ENCODE results near the gene OLFM2. TPM values are rescaled to one million over a fixed set of nuclear protein-coding genes. Genes with fewer than 3 reads are reported as not detected.
A peak's percentile ranks its signal among the peaks of the same experiment; 100 is the strongest.

Gene OLFM2
- total RNA-seq, 1 experiment from 2014 or later, result 1.4 TPM

DNA sequence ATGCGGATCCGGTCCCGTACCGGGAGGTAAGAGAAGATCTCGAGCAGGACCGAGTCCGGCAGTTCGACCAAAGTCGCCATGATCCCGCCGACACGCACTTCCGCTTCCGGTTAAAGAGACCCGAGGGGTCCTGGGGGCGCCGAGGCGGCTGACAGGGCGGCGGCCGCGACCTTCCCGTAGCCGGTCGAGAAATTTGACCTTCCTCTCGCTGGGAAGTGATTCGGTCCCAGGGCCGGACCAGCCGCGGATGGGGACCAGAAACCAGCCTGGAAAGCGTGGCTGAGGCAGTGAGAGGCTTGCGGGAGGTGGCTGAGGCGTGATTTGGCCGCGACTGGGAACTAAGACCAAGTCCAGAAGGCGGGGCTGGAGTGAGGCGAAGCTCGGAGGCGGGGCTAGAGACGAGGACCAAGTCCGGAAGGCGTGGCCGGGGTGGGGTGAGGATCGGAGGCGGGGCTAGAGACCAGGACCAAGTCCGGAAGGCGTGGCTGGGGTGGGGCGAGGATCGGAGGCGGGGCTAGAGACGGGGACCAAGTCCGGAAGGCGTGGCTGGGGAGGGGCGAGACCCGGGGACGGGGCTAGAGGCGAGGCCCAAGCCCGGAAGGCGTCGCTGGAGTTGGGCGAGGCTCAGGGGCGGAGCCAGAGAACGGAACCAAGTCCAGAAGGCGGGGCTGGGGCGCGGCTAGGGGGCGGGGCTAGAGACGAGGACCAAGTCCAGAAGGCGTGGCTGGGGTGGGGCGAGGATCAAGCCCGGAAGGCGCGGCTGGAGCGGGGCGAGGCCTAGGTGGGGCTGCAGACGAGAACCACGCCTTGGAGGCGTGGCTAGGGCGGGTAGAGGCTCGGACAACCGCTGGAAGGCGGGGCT, 117.3 kb downstream of the OLFM2 start, which contains the start of gene FBXL12:
FBXL12 (minus strand) TSS at position 346 of the 862 bp plus-strand sequence; CDS start at position 80, 266 bp downstream.
- in situ Hi-C loops (cut with HindIII; ENCODE audit: low pct_unique_long_range_greater_than_20kb, low sequenced_read_pairs), result no loop called here
- DNase-seq (ENCODE audit: low read depth), result peak; percentile 92

DNA sequence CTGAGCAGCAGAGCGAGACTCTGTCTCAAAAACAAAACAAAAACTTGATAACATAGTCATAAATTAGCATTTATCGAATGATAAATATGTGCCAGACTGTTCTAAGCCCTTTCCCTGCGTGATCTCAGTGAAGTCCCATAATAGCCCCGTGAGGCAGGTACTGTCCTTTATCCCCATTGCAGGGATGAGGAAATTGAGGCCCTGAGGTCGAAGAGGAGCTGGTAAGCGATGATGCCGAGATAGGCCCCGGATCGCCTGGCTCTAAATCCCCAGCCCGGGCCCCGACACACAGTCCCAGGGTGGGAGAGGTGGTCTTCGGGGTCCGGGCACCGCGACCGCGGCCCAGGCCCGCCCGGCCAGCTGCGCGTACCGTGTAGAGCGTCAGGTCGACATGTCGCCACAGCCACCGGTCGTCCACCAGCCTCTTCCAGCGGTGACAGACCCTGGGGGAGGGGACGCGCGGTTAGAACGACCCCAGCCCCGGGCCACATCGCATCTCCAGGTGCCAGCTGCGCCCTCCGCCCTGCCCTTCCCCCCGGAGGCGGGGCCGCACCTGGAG, 118.1 kb downstream of the OLFM2 start:
- in situ Hi-C loops (cut with HindIII; ENCODE audit: low pct_unique_long_range_greater_than_20kb, low sequenced_read_pairs), result no loop called here
- DNase-seq (ENCODE audit: low read depth), result no peak

GRCh38 chr19:9811139-9811538, 125.2 kb downstream of the OLFM2 start:
- in situ Hi-C loops (cut with HindIII; ENCODE audit: low pct_unique_long_range_greater_than_20kb, low sequenced_read_pairs), result no loop called here
- DNase-seq (ENCODE audit: low read depth), result no peak

DNA sequence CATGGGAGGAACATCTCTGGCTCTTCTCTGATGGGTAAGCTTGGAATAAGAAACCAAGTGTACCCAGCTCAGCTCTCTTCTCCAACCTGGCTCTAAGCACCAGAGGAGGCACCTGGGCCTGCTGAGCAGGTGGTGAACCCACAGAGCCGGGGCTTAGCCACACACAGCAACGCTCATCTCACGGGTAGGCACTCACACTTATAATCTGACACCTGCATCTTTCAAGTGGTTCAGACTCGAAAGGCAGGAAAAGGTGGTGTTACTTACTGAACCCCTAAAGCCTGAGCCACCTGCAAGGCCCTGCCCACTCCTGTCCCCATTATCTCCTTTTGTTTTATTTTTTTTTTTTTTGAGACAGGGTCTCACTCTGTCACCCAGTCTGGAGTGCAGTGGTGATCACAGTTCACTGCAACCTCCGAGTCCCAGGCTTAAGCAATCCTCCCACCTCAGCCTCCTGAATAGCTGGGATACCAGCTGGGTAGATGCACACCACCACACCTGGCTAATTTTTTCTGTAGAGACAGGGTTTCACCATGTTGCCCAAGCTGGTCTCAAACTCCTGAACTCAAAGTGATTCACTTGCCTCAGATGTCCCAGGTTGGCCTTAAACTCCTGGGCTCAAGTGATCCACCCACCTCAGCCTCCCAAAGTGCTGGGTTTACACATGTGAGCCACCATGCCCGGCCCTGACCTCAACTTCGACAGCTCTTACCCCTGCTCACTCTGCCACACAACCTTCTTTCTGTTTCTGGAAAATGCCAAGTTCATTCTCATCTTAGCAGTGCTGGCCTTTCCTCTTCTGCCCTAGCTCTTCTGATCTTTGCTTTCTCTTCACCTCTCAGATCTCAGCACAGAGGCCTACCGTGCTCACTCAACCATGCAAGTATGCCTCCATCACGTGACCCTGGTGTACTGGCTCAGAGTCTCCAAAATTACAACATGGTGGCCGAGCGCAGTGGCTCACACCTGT, 127.2 kb downstream of the OLFM2 start:
- in situ Hi-C loops (cut with HindIII; ENCODE audit: low pct_unique_long_range_greater_than_20kb, low sequenced_read_pairs), result no loop called here
- no peak for DNase-seq (ENCODE audit: low read depth)

DNA sequence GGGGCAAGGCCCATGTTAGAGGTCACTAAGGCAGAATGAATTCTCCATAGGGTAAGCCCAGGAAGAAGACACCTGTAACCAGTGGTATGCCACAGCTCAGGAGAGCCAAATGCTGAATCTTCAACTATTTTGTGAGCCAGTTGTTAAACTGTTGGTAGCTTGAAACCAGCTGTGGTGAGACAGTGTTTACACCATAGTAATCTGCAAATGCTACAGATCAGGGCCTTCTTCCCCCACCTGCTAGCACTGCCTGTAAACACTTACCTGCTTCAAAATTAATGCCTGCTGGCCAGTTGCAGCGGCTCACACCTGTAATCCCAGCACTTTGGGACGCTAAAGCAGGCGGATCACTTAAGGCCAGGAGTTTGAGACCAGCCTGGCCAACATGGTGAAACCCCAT, 129.5 kb downstream of the OLFM2 start:
- no peak for DNase-seq (ENCODE audit: low read depth)
- in situ Hi-C loops (cut with HindIII; ENCODE audit: low pct_unique_long_range_greater_than_20kb, low sequenced_read_pairs), result no loop called here

Other genes with a start within 250 kb of the OLFM2 start
- gene ZNF846, start 167.8 kb downstream of the OLFM2 start, total RNA-seq (2014; rRNA removed; shearing (Covaris generic); ENCODE audit: low replicate concordance), result 3.8 and 33.3 TPM in 2 replicates
- gene FBXL12, start 117.4 kb downstream of the OLFM2 start, total RNA-seq (2014; rRNA removed; shearing (Covaris generic); ENCODE audit: low replicate concordance), result 8.3 and 15.5 TPM in 2 replicates
- gene UBL5, start 108.6 kb downstream of the OLFM2 start, total RNA-seq (2014; rRNA removed; shearing (Covaris generic); ENCODE audit: low replicate concordance), result 255 and 266 TPM in 2 replicates
- 114 and 145 TPM in 2 replicates for gene PIN1, start 101.2 kb downstream of the OLFM2 start, total RNA-seq (2014; rRNA removed; shearing (Covaris generic); ENCODE audit: low replicate concordance)
- gene COL5A3, start 74.0 kb upstream of the OLFM2 start, total RNA-seq (2014; rRNA removed; shearing (Covaris generic); ENCODE audit: low replicate concordance), result not detected in 2 replicates
- not detected in 2 replicates for gene RDH8, start 77.0 kb upstream of the OLFM2 start, total RNA-seq (2014; rRNA removed; shearing (Covaris generic); ENCODE audit: low replicate concordance)
- 10.0 and 13.3 TPM in 2 replicates for gene SHFL, start 149.8 kb upstream of the OLFM2 start, total RNA-seq (2014; rRNA removed; shearing (Covaris generic); ENCODE audit: low replicate concordance)
- 1.4 TPM in 1 of 2 replicates, not detected in the other for gene ANGPTL6, start 166.2 kb upstream of the OLFM2 start, total RNA-seq (2014; rRNA removed; shearing (Covaris generic); ENCODE audit: low replicate concordance)
- 40.0 TPM in 2 replicates for gene PPAN, start 169.8 kb upstream of the OLFM2 start, total RNA-seq (2014; rRNA removed; shearing (Covaris generic); ENCODE audit: low replicate concordance)
- 1.8 and 2.8 TPM in 2 replicates for gene P2RY11, start 175.2 kb upstream of the OLFM2 start, total RNA-seq (2014; rRNA removed; shearing (Covaris generic); ENCODE audit: low replicate concordance)
- 190 and 194 TPM in 2 replicates for gene EIF3G, start 183.4 kb upstream of the OLFM2 start, total RNA-seq (2014; rRNA removed; shearing (Covaris generic); ENCODE audit: low replicate concordance)

Measured in Caki2 (cell line).